Activated CD8-positive, alpha-beta memory T cell treated with anti-CD3 and anti-CD28 coated beads for 4 hours (primary cell): ENCODE results near the gene FRS3.

ENCODE experiments used
- DNase-seq, 2 donors: peaks; one replicate each; pipeline ENCODE4 v3.0.0-alpha.2; 2020; ENCODE audit warnings: low read depth in 2 of 2

FRS3 gene

DNA sequence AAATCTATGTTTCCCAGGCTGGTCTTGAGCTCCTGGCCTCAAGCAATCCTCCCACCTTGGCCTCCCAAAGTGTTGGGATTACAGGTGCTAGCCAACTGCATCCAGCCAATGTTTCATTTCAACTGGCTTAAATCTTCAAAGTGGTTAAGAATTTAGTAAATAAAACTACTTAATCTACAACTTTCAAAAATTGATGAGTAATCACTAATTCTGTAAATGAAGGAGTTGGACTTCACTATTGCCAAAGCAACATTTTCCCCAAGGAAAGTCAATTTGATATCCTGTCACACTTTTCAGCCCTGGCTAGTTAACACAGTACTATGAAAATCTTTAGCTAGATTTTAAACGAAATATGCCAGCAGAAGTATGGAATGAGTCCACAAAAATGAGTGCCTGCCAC lies 11.6 kb upstream of the FRS3 start:
- no peak for DNase-seq

DNA sequence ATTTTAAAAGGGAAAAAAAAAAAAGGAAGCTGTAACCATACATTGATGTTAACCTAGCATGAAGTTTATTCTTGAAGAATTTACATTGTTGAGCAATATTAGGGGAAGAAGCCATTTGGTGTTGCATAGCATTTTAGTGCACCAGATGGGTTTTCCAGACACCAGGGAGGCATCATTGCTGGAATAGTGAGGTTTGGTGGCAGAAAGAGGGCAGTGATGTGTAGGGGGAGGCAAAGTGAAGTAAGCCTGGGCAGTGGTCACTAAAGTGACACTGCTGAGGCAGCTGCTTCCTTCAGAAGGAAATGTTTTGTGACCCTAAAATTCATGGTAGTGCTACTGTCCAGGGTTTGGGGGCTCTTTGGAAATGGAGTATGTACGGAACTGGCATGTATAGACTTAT lies 10.3 kb upstream of the FRS3 start:
- DNase-seq, result no peak

DNA sequence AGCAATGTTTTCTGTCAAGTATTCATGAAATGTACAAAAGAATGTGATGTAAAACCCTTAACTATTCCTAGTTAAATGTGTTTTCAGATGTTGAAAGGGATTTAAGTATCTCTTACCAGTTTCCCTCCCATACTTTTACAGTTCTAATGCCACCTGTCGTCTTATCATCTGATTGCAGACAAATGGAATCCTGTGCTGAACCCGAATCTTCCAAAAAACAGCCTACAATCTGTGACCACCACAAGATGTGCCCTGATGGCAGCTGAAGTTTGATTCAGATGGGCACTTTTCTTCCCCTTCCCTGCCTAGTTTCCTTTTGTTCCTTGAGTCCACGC lies 9.7 kb upstream of the FRS3 start:
- DNase-seq, result no peak

DNA sequence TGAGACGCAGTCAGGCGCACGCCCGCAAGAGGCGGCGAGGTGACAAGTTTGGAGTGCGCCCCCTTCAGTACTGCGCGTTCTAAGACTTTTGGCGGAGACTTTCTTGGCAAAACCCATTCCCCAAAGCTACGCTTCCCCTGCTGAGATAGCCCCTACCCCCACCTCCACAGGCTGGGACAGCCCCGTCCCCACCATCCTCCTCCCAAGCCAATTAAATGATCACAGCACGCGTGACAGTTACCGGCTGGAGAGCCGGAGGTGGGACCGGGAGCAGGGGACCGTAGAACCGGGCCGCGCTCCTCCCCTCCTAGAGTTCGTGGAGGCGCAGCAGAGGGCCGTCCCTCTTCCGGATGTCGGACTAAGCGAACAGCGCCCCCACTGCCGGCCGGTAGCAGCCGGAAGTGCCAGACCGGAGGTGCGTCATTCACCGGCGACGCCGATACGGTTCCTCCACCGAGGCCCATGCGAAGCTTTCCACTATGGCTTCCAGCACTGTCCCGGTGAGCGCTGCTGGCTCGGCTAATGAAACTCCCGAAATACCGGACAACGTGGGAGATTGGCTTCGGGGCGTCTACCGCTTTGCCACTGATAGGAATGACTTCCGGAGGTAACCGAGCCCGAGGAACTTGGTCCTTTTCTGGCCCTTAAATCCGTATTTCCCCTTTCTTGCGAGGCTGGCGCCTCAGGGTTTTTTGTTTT lies 7.7 kb upstream of the FRS3 start, which contains the start of gene TOMM6:
Gene TOMM6, plus strand, starts transcription at position 476 of the 699 bp plus-strand sequence. Its CDS starts 4 bp downstream, at position 480.
- peak; percentile 89 for DNase-seq

DNA sequence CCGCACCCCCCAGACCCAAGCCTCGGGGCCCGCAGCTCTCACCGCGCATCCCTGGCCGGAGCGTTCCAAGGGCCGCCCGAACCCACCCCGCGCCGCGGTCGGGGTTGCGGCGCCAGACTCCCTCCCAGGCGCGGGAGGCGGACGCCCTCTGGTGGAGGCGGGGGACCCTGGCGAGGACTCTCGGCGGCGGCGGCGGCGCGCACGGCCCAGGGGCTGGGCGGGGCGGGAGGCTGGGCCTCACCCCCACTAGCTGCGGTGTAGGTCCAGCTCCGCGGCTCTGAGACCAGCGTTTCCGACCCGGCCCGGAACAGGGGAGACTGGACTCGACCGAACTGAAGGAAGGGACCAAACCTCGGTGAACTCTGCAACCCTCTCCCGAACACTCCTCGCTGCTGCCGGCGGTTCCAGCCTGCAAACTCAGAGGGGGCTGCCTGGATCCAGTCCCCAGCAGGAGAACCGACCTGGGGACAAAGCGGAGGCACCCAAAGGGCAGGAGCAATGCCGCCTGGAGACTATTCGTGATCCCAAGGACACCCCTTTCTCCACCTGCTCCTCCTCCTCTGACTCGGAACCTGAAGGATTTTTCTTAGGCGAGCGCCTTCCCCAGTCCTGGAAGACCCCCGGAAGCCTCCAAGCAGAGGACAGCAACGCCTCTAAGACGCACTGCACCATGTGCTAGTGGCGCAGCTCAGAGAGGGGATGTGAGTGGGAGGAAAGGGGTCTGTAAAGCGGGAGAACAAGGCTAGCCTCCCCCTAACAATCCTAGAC lies 6.9 kb upstream of the FRS3 start:
- DNase-seq, result peak; percentile 66 to 71

DNA sequence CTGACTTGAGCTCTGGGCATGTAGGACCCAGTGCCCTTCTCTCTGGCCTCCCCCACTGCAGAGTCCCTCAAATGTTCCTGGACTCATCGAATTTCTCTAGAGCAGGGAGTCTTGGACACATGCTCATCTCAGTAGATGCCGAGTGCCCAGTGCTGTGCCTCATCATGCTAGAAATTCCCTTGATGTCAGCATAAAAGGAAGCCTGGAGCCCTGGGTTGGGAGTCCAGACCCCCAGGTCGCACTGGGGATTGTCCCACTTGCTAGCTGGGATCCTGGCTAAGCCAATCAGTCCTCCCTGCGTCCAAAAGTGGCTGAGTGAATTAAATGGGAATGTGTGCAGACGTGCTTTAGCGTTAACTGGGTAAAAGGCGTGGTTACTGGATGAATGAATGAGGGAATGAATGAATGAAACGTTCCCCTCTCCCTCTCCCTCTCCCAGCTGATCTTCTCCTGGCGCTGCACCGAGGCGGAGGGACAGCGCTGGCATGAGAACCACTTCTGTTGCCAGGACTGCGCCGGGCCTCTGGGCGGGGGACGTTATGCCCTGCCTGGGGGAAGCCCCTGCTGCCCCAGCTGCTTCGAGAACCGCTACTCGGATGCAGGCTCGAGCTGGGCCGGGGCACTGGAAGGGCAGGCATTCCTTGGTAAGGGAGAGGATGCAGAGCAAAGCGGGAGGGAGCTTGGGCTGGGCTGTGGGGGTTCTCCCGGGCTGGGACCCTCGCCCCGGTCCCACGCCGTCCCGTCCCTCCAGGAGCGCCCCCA lies 6.2 kb upstream of the FRS3 start:
- DNase-seq, result no peak

DNA sequence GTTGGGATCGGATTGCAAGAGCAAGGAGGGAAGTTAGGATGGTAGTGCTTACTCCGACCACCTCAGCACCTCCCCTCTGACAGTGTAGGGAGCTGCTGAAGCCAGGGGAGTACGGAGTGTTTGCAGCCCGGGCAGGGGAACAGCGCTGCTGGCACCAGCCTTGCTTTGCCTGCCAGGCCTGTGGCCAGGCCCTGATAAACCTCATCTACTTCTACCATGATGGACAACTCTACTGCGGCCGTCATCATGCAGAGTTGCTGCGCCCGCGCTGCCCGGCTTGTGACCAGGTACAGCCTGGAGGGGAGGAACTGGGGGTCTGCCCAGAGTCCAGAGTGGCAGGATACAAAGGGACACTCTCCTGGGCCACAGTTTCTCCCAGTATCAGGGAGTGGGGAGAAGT lies 5.6 kb upstream of the FRS3 start:
- no peak for DNase-seq

DNA sequence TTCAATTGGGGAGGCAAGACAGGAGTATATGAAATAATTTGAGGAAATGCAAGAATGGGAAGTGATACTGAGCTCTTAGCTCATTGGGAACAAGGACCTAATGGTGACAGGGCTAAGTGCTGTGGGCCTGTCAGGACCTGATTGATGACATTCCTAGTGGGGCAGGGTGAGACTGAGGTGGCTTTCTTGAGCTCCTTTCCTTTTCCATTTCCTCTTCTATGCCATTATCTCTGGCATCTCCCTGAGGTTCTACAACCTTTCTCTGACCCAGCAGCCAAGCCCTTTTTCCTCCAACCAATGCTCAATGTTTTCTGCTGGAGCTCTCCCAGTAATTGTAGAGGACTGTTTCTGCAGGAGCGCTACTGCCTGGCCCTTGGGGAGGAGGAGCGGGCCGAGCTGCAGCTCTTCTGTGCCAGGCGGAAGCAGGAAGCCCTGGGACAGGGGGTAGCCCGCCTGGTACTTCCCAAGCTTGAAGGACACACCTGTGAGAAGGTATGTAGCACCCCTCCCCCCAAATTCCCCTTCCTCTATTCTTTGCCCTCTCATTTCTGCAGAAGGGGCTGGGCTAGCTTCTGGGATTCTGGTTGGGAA lies 5.0 kb upstream of the FRS3 start:
- no peak for DNase-seq

DNA sequence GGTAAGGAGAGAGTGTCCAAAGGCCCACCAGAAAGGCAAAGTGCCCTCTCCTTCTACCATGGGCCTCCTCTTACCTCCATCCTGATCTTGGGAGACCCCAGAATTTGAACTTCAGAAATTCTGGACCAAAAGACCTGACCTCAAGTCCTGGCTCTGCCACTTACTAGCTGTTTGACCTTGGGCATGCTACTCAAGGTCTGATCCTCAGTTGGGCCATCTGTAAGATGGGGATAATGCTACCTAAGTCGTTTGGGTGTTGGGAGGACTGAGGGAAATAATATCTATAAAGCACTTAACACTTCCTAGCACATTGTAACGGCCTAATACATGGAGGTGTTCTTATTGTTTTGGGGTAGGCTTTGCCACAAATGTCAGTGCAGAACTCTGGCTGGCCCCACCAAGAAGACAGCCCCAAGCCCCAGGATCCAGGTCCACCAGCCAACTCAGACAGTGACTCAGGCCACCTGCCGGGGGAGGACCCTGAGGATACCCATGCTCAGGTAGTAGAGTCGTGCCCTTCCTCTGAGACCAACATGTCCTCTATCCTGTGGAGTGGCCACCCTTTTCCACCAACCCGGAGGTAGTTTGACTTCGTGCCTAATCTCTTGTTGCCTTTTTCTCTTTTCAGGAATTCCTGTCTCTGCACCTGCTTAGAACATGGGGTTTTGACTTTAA lies 3.5 kb upstream of the FRS3 start:
- DNase-seq, result no peak

DNA sequence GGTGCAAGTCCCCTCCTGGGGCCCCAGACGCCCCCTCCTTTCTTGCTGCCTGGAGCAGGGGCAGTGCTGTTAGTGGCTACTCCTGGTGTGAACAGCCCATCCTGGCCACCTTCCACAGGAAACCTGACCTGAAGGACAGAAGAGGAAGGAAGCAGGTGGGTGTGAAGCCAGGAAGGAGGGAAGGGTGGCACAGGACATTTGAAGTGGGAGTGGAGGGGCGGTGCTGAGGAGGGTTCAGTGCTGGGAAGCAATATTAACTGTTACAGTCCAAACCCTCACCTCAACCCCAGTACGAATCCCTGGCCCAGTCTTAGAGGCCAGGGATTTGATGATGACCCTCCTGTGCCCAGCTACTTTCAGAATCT lies 1.6 kb upstream of the FRS3 start:
- no peak for DNase-seq

DNA sequence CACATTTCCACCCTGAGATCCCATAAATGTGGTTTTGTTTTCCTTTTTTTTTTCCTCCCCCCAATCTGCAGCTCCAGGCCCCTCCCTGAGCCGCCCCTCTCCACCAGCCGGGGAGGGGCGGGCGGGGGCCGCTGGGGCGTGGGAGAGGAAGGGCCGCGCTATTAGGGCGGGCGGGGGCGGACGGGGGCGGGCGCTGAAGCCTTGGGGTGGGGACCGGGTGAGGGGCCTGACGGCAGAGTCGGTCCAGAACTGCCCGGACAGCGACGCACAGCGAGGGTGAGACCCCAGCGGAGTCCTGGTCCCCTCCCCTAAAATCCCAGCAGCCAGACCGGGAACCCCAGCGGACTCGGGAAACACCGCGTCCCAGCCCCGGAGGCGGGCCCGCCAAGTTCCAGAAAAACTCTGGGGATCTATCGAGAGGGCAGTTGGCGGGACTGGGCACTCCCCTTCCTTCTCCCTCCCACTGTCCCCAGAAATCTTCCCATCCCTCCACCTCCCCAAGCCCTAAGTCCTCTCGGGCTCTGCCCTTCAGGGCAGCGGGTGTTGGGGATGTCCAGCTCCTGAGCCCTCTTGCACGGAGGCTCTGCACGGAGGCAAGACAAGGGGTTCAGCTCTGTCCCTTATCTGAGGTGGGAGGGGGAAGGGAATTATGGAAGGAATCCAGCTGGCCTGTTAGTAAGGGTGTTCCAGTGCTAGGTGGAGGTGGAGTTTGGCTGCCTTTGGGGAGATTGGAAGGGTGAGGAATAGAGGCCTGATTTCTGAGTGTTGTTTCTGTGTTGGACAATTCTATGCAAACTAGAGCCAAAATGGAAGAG lies 1.1 kb upstream of the FRS3 start, which contains the start of gene PRICKLE4:
Gene PRICKLE4, plus strand, starts transcription at position 232 of the 815 bp plus-strand sequence. CDS start 2,692 bp downstream, outside the sequence.
- no peak for DNase-seq

DNA sequence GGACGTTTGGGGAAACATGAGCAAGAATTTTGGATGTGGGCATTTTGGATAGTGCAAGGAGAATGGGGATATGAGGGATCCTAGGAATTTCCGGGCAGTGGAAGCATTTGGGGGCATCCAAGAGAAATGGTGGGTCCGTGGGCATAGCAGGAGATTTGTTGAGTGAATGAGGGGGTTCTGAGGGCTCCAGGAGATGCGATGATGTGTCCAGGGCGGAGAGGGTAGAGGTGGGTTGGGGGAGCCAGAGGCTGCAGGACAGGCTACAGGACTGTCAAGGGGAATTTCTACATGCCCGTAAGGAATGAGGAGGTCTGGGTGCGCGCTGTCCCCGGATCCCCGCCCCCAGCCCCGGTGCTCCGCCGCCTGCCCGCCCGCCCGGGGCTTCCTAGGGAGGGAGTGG lies 364 bp downstream of the FRS3 start:
- DNase-seq, result no peak

DNA sequence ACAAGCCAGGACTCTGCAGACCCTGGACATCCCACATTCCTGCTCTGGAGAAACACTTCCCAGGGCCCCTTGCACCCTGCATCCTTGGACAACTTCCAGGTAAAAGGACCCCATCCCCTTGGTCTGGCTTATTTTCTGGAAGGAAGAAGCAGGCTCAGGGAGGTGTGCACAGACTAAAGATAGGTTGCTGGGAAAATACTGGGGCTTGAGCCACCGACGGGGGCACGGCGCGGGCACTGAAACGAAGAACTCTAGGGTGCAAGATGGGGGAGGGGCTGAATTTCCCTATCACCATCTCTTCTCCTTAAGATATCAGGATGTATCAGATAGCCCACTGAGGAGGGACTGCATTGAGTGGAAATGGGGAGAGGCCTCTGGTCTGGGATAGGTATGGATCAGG lies 805 bp downstream of the FRS3 start:
- DNase-seq, result no peak

DNA sequence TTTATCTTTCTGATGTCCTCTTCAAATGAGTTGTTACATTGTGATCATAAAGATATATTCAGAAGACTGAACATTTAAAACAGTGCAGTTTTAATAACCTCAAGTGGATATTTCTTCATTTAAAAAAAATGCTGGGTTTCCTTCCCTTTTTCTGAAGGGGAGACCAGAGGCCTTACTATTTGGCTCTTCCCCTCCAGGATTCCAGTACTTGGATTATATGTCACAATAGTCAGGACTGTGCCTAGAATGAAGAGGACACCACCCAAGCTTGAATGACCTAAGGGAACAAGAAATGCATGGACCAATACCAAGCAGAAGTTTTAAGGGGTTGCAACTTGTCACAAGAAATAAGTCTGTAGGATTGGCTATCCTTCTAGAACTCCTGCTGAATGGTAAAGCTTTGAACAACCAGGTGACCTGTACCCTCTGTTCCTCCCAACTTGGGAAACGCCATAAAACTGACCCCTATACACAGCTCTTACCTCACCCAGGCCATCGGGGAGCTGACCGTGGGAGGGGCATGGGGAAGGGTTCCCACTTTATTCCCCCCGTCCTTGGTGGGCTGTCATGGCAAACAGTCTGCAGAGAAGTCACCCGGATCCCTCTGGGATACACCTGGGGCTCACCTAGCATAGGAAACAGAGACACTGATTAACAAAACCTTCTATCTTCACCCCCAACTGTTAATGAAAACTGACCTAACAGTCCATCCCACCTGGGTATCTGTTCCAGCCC lies 2.0 kb downstream of the FRS3 start:
- no peak for DNase-seq

DNA sequence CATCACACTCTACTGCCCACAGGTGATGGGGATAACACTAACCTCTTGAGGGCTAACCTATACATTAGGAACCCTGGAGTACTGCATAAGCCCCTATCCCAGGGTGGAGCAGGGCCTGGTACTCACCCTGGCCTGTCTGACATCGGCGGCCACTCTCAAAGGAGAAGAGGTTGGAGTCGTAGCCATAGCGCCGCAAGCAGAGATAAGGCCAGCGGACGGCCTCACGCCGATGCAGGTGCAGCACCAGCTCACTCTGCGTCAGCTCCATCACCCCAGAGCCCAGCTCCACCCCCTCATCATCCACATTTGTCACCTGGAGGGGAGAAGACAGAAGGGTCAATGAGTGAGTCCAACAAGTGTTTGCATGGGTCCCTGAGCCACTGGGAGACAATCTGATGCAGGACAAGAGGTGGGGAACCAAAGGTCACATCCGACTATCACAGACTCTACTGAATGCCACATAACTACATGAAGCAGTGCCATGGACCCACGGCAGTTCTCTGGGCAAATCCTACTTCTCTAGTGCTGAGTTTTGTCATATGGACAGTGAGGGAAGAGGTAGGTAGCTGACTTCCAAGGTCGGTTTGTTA lies 4.3 kb downstream of the FRS3 start:
- DNase-seq, result no peak

DNA sequence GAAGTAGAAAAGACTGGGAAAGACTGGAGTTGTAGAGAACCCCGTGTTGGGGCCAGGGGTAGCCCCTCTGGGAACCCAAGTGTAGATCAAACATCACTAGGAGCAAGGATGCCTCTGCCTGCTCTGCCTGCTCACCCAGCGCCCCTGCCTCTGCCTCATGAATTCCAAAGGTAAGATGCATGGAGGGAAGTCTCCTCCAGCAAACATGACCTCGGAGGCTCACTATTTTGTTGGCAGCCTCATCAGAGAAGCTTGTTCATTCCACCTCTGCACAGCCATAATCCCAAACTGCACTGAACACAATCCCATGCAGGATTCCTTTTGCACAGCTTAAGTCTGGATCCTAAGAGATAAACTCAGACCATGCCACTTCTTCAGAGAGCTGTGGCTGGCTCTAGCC lies 4.9 kb downstream of the FRS3 start:
- no peak for DNase-seq

DNA sequence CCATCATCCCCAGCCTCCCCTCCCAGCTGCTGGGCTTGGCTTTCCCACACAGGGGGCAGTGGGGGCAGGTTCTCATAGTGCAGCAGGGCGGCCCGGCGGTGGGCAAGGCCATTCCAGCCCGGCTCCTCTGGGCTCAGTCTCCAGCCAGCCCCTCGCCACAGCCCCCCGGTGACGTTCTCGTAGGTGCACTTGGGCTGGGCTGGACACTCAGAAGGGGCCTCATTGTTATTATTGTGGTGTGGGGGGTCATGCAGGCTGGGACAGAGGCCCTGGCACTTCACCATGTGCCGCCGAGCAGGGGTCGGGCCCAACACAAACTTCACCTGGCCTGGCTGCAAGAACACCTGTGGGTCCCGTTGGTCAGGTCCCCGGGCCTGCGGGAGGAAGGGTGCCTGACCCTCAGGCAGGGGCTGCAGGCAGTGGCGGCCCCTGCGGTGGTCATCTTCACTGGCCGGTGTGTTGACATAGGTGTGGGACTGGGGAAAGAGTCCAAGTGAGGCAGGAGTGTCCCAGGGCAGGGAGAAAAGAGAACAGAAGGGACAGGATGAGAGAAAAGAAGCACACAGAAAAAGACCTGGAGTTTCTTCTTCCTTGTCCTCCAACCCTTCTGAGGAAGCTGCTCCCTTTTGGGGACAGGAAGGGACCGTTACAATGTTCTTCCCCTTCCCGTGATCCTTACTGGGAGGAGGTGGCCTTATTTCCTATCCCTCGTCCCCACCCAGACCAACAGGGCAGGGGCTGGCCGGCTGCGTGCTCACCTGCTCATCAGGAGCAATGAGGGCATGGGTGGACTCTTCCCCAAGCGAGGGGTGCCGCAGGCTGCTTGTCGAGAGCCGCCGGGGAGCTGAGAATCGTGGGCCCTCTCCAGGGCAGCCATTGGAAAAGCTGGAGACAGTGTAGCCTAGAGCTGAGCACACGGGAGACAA lies 8.4 kb downstream of the FRS3 start:
- no peak for DNase-seq

DNA sequence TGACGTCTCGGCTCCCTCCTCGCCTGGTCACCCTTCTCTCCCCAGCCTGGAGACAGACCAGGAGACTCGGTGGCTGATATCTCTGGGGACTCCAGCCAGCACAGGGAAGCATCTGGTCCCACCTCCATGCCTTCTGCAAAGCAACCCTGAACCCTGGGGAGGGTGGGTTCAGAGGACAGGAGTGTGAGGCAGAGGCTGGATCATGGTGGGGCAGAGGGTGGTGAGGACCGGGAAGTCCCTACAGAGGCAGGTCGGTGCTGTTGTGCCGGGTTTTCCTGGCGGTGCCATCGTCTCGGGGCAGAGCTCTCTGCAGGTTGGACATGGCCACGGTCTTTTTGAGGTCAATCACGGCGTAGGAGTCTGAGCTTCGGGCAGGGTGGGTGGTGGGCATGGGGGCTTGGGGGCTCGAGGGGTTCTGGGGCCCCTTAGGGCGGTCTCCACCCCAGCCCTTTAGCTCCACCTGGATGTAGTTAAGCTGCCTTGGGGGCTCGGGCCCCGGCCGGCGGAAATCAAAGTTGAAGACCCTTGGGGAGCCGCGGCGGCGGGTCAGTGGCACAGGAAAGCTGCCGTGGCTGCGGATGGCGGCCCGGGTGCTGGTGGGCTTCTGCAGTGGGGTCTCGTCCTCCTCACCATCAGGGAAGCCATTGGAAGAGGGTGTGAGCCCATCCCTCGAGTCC lies 9.2 kb downstream of the FRS3 start:
- DNase-seq, result no peak
